GM15510 (cell line): ENCODE measurements around the gene ATXN1.

ENCODE experiments used
- POLR2A ChIP-seq: IDR thresholded peaks from 3 replicates; pipeline ENCODE4 v1.6.1; 2011; ENCODE audit warnings: borderline replicate concordance; ENCODE audit not compliant: insufficient read length; ENCODE audit errors: extremely low read depth

Gene ATXN1

GRCh38 chr6:16725145-16725864 is 36.0 kb downstream of the ATXN1 start:
- no peak for TF ChIP-seq POLR2A

GRCh38 chr6:16723826-16724225 is 37.4 kb downstream of the ATXN1 start:
- no peak for TF ChIP-seq POLR2A

DNA sequence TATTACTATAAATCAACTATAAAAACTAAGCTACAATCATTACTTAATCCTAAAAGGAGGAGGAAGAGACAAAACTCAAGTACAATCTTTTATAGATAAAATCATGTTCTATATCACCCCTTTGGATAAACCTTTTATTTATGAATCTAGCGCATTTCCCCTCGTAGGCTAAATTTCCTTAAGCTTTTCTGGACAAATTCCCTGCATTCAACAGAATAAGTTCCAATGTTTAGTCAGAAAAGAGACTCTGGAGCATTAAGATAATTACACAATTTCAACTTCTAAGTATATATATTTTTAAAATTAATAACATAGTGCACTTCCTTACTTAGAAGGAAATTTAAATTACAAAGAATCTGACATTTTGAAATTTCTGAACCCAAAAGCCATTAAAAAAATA is 37.9 kb downstream of the ATXN1 start:
- no peak for TF ChIP-seq POLR2A

DNA sequence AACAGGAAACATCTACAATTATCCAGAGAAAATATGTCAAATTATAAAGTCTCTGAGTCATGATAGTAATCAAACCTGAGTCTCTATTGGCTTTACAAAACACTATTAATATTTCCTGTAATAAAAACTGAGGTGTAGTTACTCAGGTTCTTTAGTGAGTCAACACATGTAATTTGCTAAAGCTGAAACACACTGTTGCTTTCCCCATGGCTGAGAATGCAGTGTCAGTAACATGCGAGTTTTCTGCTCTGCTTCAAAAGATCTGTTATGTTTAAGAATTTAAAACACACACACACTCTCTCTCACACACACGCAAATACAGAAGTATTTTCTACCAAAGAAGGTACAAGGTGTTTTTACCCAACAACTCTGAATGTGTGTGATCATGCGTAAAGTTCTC is 38.6 kb downstream of the ATXN1 start:
- TF ChIP-seq POLR2A: no peak

DNA sequence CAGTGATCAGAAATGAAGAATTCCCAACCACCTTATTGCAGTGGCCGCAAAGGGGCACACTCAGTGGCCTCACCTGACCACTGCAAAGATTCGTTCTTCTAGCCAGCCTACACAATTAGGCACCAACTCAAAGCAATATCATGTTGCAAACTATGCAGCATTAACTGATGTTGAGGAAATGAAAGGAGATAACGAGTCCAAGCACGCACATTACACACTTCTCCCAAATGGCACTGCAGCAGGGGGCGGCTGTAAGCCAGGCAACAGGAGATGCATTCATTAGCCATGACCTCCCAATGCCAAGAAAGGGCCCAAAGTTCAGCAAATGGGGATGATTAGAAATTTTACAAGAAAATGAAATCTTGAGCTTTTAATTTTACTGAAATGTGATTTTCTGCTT is 39.3 kb downstream of the ATXN1 start:
- TF ChIP-seq POLR2A: no peak

DNA sequence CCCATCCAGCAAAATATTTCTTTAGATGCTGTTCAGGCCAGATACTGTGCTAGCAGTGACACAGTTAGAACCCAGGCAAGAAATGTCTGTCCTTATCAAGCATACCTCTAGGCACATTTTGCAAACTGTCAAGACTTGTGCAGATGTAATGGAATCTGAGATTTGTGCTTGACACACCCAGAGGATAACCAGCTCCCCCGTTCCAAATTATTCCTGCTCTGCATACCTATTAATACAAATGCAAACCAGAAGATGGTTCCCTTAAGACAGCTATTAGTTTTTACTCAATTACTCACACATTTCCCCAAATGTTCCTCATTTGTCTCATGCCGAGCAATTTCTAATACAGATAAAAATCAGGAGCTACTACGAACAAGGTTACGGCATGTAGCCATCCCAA is 40.4 kb downstream of the ATXN1 start:
- no peak for TF ChIP-seq POLR2A

DNA sequence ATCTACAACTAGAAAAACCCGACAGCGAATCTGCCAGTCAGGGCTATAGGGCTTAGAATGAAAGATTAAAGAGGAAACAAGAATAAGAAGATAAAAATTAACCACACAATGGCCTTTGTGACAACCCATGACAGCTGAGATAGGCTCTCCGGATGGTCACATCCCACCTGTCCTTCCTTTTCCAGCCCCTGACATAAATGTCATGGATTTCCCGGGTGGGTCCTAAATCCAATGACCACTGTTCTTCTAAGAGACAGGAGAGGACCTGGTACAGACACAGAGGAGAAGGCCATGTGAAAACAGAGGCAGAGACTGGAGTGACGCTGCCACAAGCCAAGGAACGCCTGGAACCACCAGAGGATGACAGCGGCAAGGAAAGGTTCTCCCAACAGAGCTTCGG is 41.8 kb downstream of the ATXN1 start:
- TF ChIP-seq POLR2A: no peak

DNA sequence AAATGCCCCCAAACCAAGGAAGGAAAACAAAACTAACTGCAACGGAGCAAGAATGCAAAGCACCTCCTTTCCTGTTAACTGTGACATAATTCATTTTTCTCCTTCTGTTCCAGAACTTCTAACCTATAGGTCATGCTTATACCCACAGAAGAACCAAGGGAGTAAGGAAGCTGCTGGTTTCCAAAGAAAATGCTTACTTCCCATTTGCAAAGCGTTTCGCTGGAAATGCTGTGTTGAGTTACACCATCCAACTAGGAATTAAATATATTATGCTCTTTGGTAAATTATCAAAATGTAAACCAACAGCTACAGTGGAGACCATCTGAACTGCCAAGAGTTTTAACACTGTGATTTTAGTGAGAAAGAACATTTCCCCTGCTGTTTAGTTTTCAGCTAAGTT is 42.9 kb downstream of the ATXN1 start:
- TF ChIP-seq POLR2A: no peak

DNA sequence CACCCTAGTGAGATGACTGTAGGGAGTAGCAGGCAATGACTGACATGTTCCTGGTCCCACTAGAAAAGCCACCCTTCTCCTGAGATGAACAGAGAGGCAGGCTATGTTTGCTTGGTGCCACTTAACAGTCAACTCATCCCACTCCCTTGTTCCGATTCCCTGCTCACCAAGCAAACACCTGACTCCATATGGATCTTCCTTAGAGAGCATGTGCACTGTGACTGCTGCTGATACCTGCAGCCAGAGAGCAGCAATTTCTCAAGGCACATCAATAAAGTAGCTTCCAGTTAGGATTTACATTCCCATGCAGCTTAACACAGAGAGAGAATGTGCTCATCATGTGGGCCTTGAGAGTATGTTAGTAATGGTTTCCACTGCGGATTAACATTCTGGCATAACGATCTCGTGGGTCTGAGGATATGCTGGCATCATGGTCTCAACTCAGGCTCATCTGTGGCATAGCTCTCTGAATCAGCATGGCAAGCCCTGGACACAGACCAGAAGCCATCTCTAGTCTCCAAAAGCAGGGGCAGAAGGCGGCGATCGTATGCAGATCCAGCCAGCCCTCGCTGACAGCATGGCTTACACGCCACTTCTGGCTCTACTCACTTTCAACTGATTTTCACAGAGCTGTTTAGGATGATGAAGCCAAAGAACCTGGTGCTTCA is 43.9 kb downstream of the ATXN1 start:
- TF ChIP-seq POLR2A: no peak

- TF ChIP-seq POLR2A: no peak
Observed at GRCh38 chr6:16716321-16716858, 44.9 kb downstream of the ATXN1 start.

DNA sequence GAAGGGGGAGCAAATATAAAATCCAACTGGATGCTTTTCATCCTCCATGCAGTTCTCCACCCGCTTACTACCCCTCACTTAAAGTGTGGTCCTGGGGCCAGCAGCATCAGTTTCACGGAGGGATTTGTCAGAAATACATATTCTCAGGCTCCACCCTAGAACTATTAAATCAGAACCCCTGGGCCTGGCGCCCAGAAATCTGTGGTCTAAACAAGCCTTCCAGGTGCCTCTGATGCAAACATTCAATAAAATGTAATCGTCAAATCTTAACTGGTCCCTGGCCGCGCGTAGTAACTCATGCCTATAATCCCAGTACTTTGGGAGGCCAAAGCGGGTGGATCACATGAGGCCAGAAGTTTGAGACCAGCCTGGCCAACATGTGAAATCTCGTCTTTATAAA is 47.7 kb downstream of the ATXN1 start:
- no peak for TF ChIP-seq POLR2A

GRCh38 chr6:16712931-16713484 is 48.3 kb downstream of the ATXN1 start:
- TF ChIP-seq POLR2A: no peak

- no peak for TF ChIP-seq POLR2A
Observed at GRCh38 chr6:16712255-16712930, 48.9 kb downstream of the ATXN1 start.

DNA sequence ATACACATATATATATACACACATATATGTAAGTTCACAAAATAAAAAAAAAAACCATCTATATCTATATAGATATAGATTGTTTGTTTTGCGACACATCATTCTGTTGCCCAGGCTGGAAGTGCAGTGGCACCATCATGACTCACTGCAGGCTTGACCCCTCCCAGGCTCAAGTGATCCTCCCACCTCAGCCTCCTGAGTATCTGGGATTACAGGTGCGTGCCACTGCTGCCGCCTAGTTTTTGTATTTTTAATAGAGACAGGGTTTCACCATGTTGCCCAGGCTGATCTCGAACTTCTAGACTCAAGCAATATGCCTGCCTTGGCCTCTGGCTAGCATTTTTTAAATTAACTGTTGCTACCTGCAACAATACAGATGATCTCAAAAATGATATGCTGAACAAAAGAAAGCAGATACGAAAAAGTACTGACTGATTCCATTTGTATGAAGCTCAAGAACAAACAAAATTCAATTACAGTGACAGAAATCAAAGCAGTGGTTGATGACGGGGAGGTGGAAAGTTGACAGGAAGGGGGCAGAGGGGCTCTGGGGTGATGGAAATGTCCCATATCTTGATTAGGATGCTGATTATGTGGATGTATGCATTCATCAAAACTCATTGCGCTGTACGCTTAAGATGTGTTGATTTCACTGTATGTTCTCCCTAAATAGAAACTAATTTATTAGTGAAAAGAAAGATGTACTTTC is 49.6 kb downstream of the ATXN1 start:
- TF ChIP-seq POLR2A: no peak
